Brain microvascular endothelial cell (primary cell): ENCODE results near the gene MYO18B.

Experiments used
- DNase-seq: peaks from one replicate; pipeline ENCODE4 v3.0.0-alpha.2; 2020
- H3K27ac ChIP-seq: fragments of 250-450 bp; sonication (Bioruptor Pico); 2 replicates; pipeline ENCODE4 v1.5.1; 2020; ENCODE audit warnings: mild to moderate bottlenecking, moderate library complexity
- H3K27me3 ChIP-seq: fragments of 250-450 bp; sonication (Bioruptor Pico); replicated peaks from 2 replicates; pipeline ENCODE4 v1.5.1; 2020; ENCODE audit warnings: mild to moderate bottlenecking
- H3K36me3 ChIP-seq: fragments of 250-450 bp; sonication (Bioruptor Pico); replicated peaks from 2 replicates; pipeline ENCODE4 v1.5.1; 2020; ENCODE audit warnings: mild to moderate bottlenecking
- H3K4me3 ChIP-seq: 2 replicates; pipeline ENCODE4 v1.5.1; 2011; ENCODE audit warnings: low read depth, mild to moderate bottlenecking, control low read depth, low read length, moderate library complexity
- CTCF ChIP-seq: IDR thresholded peaks from 2 replicates; pipeline ENCODE4 v1.5.1; 2011; ENCODE audit warnings: low read depth, mild to moderate bottlenecking, moderate library complexity, low read length, control low read depth, inconsistent platforms; ENCODE audit errors: missing control alignments
- in situ Hi-C: cut with HindIII; loops from 2 replicates; pipeline ENCODE4 v1.10.0; 2017; ENCODE audit warnings: low sequenced_read_pairs, low pct_ligation_motif_present

Gene MYO18B

GRCh38 chr22:25849522-25849921, 107.5 kb downstream of the MYO18B start:
- TF ChIP-seq CTCF = no peak
- no peak overlapping the region for H3K27ac ChIP-seq
- no peak overlapping the region for H3K4me3 ChIP-seq
- no peak for DNase-seq
- in situ Hi-C loops = no loop called here
- no peaks in the 10 kb centered on the region for H3K27me3 ChIP-seq
- H3K36me3 ChIP-seq = no peaks in the 10 kb centered on the region

GRCh38 chr22:25852223-25852622, 110.2 kb downstream of the MYO18B start:
- H3K4me3 ChIP-seq = no peak overlapping the region
- in situ Hi-C loops = no loop called here
- no peak overlapping the region for H3K27ac ChIP-seq
- H3K27me3 ChIP-seq = no peaks in the 10 kb centered on the region
- TF ChIP-seq CTCF = no peak
- no peaks in the 10 kb centered on the region for H3K36me3 ChIP-seq
- DNase-seq = no peak

GRCh38 chr22:25853078-25853477, 111.1 kb downstream of the MYO18B start:
- no peak for DNase-seq
- H3K4me3 ChIP-seq = no peak overlapping the region
- TF ChIP-seq CTCF = no peak
- no peaks in the 10 kb centered on the region for H3K36me3 ChIP-seq
- in situ Hi-C loops = no loop called here
- H3K27ac ChIP-seq = no peak overlapping the region
- H3K27me3 ChIP-seq = no peaks in the 10 kb centered on the region

- Histone ChIP-seq H3K27ac (no peak overlapping the region), H3K36me3 (no peaks in the 10 kb centered on the region)
- TF ChIP-seq CTCF = peak; percentile 35
These were observed 111.7 kb downstream of the MYO18B start for GRCh38 chr22:25853501-25854284.

GRCh38 chr22:25869771-25870170, 127.8 kb downstream of the MYO18B start:
- TF ChIP-seq CTCF = no peak
- DNase-seq = no peak
- no peaks in the 10 kb centered on the region for H3K36me3 ChIP-seq
- in situ Hi-C loops = no loop called here
- H3K27ac ChIP-seq = no peak overlapping the region
- H3K4me3 ChIP-seq = no peak overlapping the region
- no peaks in the 10 kb centered on the region for H3K27me3 ChIP-seq

More at GRCh38 chr22:25853501-25854284, 111.7 kb downstream of the MYO18B start:
- H3K4me3 ChIP-seq = no peak overlapping the region
- in situ Hi-C loops = no loop called here
- DNase-seq = no peak
- no peaks in the 10 kb centered on the region for H3K27me3 ChIP-seq

GRCh38 chr22:25874327-25874726, 132.3 kb downstream of the MYO18B start:
- no peak for DNase-seq
- Histone ChIP-seq H3K27me3 (no peaks in the 10 kb centered on the region), H3K4me3 (no peak overlapping the region), H3K27ac (no peak overlapping the region), H3K36me3 (no peaks in the 10 kb centered on the region)
- no peak for TF ChIP-seq CTCF
- in situ Hi-C loops = no loop called here
